HepG2 (cell line): ENCODE measurements around the gene TMBIM6. TPM values are rescaled to one million over a fixed set of nuclear protein-coding genes. Genes with fewer than 3 reads are reported as not detected.

ENCODE experiments used
- AGO1 ChIP-seq: fragments of 200-400 bp; formaldehyde crosslinking; IDR thresholded peaks from 2 replicates; pipeline ENCODE4 v1.6.1; 2017; ENCODE audit warnings: mild to moderate bottlenecking, low read depth, low read length, moderate library complexity; ENCODE audit not compliant: poor library complexity, severe bottlenecking
- ATM ChIP-seq: fragments of 450-650 bp; IDR thresholded peaks from 2 replicates; pipeline ENCODE4 v1.7.1; 2017; ENCODE audit warnings: mild to moderate bottlenecking, borderline replicate concordance
- DMAP1 ChIP-seq: IDR thresholded peaks from 2 replicates; pipeline ENCODE4 v1.6.1; 2016
- ETV6 ChIP-seq: sonication (generic); formaldehyde crosslinking; conservative IDR thresholded peaks from 2 replicates; pipeline ENCODE4 v1.4.0; 2020; ENCODE audit warnings: missing genetic modification reagents
- IKZF4 ChIP-seq: sonication (generic); formaldehyde crosslinking; IDR thresholded peaks from 2 replicates; pipeline ENCODE4 v1.5.1; 2020; ENCODE audit warnings: borderline replicate concordance, mild to moderate bottlenecking, low read depth, missing genetic modification reagents; ENCODE audit errors: not compliant biosample characterization
- MAF1 ChIP-seq: sonication (generic); formaldehyde crosslinking; IDR thresholded peaks from 2 replicates; pipeline ENCODE4 v1.5.0; 2020; ENCODE audit warnings: missing genetic modification reagents, borderline replicate concordance
- MBNL3 ChIP-seq: fragments of 250-450 bp; sonication (Bioruptor Pico); conservative IDR thresholded peaks from 2 replicates; pipeline ENCODE4 v1.8.0; 2022; ENCODE audit warnings: mild to moderate bottlenecking, inconsistent platforms
- NFIC ChIP-seq: IDR thresholded peaks from 2 replicates; pipeline ENCODE4 v1.6.1; 2012; ENCODE audit warnings: mild to moderate bottlenecking, low read length, inconsistent platforms
- NR1H2 ChIP-seq: sonication (generic); formaldehyde crosslinking; IDR thresholded peaks from 2 replicates; pipeline ENCODE4 v1.8.1; 2022; ENCODE audit warnings: low read depth, missing genetic modification reagents, borderline replicate concordance
- POGZ ChIP-seq: sonication (generic); formaldehyde crosslinking; IDR thresholded peaks from 2 replicates; pipeline ENCODE4 v1.4.0; 2020; ENCODE audit warnings: mild to moderate bottlenecking, missing genetic modification reagents
- SRSF1 ChIP-seq: fragments of 200-400 bp; formaldehyde crosslinking; optimal IDR thresholded peaks from 2 replicates; pipeline ENCODE3; 2017; ENCODE audit warnings: mild to moderate bottlenecking, low read depth, low read length, moderate library complexity
- TCF7 ChIP-seq: sonication (generic); IDR thresholded peaks from 2 replicates; pipeline ENCODE4 v1.6.1; 2016; ENCODE audit warnings: antibody characterized with exemption, low read depth
- ZKSCAN1 ChIP-seq: fragments of 150-350 bp; IDR thresholded peaks from 2 replicates; pipeline ENCODE4 v1.6.1; 2014; ENCODE audit warnings: low read length
- ZMYM4 ChIP-seq: sonication (generic); formaldehyde crosslinking; IDR thresholded peaks from 2 replicates; pipeline ENCODE4 v1.8.1; 2023; ENCODE audit warnings: mild to moderate bottlenecking, missing genetic modification reagents
- ZNF124 ChIP-seq: sonication (generic); formaldehyde crosslinking; IDR thresholded peaks from 2 replicates; pipeline ENCODE4 v1.4.0; 2020; ENCODE audit warnings: missing genetic modification reagents
- ZNF577 ChIP-seq: sonication (generic); formaldehyde crosslinking; IDR thresholded peaks from 2 replicates; pipeline ENCODE4 v1.4.0; 2020; ENCODE audit warnings: mild to moderate bottlenecking, low read depth, missing genetic modification reagents, borderline replicate concordance
- ZNF607 ChIP-seq: sonication (generic); formaldehyde crosslinking; IDR thresholded peaks from 2 replicates; pipeline ENCODE4 v1.5.1; 2020; ENCODE audit warnings: missing genetic modification reagents, mild to moderate bottlenecking, borderline replicate concordance
- polyA plus RNA-seq, 8 experiments: library from polyadenylated mRNA; depleted of rRNA in 3 of 8; stranded (reverse) in 7 of 8; unstranded in 1 of 8; fragments of >200 nt; fragmentation: Illumina TruSeq in 4 of 8; extraction: Trizol in 4 of 8; gene quantifications; 2 replicates each; pipeline versions ENCODE4 v1.2.1 to v1.2.3, GENCODE V29; 2011 to 2016; ENCODE audit warnings: low read depth in 4 of 8, missing spikeins in 1 of 8, mixed read lengths in 1 of 8; ENCODE audit not compliant: insufficient read depth in 1 of 8
- total RNA-seq, 5 experiments: library from RNA; depleted of rRNA; stranded (reverse); fragments of >200 nt; fragmentation: Illumina TruSeq; extraction: Trizol; gene quantifications; 2 replicates each; pipeline ENCODE4 v1.2.3, GENCODE V29; 2016; ENCODE audit warnings: low read depth in 1 of 5
- TF ChIP-seq, protein P1 (sequence below): sonication (generic); formaldehyde crosslinking; IDR thresholded peaks from 2 replicates; pipeline ENCODE4 v1.5.1; 2020; ENCODE audit warnings: missing genetic modification reagents, mild to moderate bottlenecking, borderline replicate concordance
- TF ChIP-seq, protein P2 (sequence below): sonication (generic); formaldehyde crosslinking; IDR thresholded peaks from 2 replicates; pipeline ENCODE4 v1.5.0; 2020; ENCODE audit warnings: mild to moderate bottlenecking, missing genetic modification reagents
- TF ChIP-seq, protein P3 (sequence below): sonication (generic); formaldehyde crosslinking; IDR thresholded peaks from 2 replicates; pipeline ENCODE4 v1.4.0; 2020; ENCODE audit warnings: missing genetic modification reagents
- TF ChIP-seq, protein P4 (sequence below): sonication (generic); formaldehyde crosslinking; IDR thresholded peaks from 2 replicates; pipeline ENCODE4 v1.8.1; 2023; ENCODE audit warnings: mild to moderate bottlenecking, missing genetic modification reagents
- TF ChIP-seq, protein P5 (sequence below): sonication (generic); formaldehyde crosslinking; IDR thresholded peaks from 2 replicates; pipeline ENCODE4 v1.4.0; 2020; ENCODE audit warnings: mild to moderate bottlenecking, low read depth, missing genetic modification reagents

Gene TMBIM6
- total and polyA plus RNA-seq, 2 of the 13 experiments (the other 11 are each of a cell fraction or from before 2014, with no cell fraction given): 412 to 468 TPM

DNA sequence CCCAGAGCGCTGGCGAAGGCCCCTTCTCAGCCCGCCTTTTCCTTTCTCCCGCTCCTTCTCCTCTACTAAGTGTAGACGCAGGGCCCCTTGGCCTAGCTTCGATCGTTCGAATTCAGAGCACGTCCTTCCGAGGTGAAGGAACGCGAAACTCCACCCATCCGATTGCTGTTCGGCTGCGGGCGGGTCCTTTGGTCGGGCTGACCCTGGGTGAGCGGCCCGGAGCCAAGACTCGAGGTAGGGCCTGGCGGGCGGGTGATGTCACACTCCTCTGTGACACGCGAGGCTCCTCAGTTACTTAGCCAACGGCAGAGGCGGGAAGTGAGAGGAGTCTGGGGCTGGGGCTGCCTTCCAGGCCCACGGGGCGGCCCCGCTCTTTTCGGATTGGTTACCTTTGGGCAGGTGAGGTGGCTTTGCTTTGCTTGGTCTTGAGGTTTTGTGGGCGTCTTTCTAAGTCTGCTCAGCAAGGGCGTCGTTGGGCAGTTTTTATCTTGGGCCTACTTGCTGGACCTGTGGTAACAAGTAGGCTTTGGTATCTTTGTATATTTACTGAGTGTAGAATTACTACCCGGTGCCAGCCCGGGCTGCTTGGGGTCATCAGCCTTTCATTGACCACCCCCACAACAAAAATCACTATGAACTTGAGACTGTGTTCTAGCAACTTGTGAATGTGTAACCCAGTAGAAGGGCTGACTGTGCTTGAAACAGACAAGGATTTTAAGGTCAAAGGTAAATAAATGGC, 694 bp downstream of the TMBIM6 start (continued):
- TF ChIP-seq, protein P1, sequence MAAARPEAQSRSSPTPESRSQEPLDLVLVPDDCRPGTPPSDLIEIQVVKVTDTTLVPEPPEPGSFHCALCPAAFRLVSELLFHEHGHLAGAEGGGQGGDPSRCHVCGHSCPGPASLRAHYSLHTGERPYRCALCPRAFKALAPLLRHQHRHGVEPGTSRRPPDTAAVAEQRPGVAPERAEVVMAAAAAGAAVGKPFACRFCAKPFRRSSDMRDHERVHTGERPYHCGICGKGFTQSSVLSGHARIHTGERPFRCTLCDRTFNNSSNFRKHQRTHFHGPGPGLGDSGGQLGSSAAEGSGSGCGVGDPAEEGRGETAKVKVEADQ (CRISPR knock-in tag): no peak
- no peak for TF ChIP-seq IKZF4 (CRISPR knock-in tag)
- TF ChIP-seq, protein P2, sequence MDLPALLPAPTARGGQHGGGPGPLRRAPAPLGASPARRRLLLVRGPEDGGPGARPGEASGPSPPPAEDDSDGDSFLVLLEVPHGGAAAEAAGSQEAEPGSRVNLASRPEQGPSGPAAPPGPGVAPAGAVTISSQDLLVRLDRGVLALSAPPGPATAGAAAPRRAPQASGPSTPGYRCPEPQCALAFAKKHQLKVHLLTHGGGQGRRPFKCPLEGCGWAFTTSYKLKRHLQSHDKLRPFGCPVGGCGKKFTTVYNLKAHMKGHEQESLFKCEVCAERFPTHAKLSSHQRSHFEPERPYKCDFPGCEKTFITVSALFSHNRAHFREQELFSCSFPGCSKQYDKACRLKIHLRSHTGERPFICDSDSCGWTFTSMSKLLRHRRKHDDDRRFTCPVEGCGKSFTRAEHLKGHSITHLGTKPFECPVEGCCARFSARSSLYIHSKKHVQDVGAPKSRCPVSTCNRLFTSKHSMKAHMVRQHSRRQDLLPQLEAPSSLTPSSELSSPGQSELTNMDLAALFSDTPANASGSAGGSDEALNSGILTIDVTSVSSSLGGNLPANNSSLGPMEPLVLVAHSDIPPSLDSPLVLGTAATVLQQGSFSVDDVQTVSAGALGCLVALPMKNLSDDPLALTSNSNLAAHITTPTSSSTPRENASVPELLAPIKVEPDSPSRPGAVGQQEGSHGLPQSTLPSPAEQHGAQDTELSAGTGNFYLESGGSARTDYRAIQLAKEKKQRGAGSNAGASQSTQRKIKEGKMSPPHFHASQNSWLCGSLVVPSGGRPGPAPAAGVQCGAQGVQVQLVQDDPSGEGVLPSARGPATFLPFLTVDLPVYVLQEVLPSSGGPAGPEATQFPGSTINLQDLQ (CRISPR knock-in tag): peak; percentile 9; the same call in 1 of the 2 replicates
- TF ChIP-seq AGO1: no peak
- peak; percentile 76; the same call in 1 of the 2 replicates for TF ChIP-seq NFIC
- TF ChIP-seq TCF7: no peak
- TF ChIP-seq ZNF607 (CRISPR knock-in tag): no peak
- TF ChIP-seq MAF1 (CRISPR knock-in tag): no peak
- no peak for TF ChIP-seq ETV6 (CRISPR knock-in tag)
- TF ChIP-seq NR1H2 (CRISPR knock-in tag): no peak; the same call in 1 of the 2 replicates
- TF ChIP-seq ATM: no peak
- TF ChIP-seq ZMYM4 (CRISPR knock-in tag): no peak
- no peak for TF ChIP-seq ZKSCAN1
- TF ChIP-seq ZNF124 (CRISPR knock-in tag): peak; percentile 18; the same call in 1 of the 2 replicates
- peak; percentile 37; the same call in 1 of the 2 replicates for TF ChIP-seq POGZ (CRISPR knock-in tag)
- TF ChIP-seq MBNL3 (CRISPR knock-in tag): no peak
- no peak for TF ChIP-seq ZNF577 (CRISPR knock-in tag)
- no peak; the same call in 1 of the 2 replicates for TF ChIP-seq DMAP1 (CRISPR knock-in tag)
- no peak for TF ChIP-seq SRSF1
- TF ChIP-seq, protein P3, sequence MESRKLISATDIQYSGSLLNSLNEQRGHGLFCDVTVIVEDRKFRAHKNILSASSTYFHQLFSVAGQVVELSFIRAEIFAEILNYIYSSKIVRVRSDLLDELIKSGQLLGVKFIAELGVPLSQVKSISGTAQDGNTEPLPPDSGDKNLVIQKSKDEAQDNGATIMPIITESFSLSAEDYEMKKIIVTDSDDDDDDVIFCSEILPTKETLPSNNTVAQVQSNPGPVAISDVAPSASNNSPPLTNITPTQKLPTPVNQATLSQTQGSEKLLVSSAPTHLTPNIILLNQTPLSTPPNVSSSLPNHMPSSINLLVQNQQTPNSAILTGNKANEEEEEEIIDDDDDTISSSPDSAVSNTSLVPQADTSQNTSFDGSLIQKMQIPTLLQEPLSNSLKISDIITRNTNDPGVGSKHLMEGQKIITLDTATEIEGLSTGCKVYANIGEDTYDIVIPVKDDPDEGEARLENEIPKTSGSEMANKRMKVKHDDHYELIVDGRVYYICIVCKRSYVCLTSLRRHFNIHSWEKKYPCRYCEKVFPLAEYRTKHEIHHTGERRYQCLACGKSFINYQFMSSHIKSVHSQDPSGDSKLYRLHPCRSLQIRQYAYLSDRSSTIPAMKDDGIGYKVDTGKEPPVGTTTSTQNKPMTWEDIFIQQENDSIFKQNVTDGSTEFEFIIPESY (CRISPR knock-in tag): no peak
- TF ChIP-seq, protein P4, sequence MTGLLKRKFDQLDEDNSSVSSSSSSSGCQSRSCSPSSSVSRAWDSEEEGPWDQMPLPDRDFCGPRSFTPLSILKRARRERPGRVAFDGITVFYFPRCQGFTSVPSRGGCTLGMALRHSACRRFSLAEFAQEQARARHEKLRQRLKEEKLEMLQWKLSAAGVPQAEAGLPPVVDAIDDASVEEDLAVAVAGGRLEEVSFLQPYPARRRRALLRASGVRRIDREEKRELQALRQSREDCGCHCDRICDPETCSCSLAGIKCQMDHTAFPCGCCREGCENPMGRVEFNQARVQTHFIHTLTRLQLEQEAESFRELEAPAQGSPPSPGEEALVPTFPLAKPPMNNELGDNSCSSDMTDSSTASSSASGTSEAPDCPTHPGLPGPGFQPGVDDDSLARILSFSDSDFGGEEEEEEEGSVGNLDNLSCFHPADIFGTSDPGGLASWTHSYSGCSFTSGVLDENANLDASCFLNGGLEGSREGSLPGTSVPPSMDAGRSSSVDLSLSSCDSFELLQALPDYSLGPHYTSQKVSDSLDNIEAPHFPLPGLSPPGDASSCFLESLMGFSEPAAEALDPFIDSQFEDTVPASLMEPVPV: no peak; the same call in 1 of the 2 replicates
- TF ChIP-seq, protein P5, sequence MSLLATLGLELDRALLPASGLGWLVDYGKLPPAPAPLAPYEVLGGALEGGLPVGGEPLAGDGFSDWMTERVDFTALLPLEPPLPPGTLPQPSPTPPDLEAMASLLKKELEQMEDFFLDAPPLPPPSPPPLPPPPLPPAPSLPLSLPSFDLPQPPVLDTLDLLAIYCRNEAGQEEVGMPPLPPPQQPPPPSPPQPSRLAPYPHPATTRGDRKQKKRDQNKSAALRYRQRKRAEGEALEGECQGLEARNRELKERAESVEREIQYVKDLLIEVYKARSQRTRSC (CRISPR knock-in tag): no peak
